ENCODE measurements around the gene NLRC3. TPM values are rescaled to one million over a fixed set of nuclear protein-coding genes. Genes with fewer than 3 reads are reported as not detected.

Gene NLRC3
- total RNA-seq, 1 experiment from 2014 or later: 0.09 TPM

DNA sequence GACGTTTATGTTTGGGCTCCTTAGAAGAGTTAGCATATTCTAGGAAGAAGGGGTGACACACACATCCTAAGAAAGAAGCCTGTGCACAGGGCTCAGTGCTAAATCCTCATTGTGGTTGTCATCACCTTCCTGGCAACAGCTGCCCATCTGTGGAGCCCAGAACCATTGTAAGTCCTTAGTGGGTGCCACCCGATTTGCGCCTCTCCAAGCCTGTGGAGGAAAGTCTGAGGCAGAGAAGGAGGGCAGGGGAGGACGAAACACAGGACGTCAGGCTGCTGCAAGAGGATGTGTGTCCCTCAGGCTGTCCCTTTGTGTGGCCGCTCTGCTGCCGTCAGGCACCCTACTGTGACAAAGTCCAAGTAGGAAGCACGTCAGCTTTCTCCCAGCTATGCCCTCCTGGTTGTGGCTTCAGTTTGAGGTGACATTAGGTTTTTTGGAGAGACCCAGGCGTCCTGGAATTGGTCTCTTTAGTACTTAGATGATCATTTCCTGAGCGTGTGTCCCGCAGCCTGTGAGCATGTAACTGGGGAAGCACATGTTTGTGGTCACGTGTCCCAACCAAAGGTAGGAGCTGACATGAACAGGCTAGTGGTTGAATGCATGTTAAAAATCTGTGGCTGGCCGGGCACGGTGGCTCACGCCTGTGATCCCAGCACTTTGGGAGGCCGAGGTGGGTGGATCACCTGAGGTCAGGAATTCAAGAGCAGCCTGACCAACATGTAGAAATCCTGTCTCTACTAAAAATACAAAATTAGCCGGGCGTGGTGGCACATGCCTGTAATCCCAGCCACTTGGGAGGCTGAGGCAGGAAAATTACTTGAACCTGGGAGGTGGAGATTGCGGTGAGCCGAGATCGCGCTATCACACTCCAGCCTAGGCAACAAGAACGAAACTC is 65.7 kb downstream of the NLRC3 start:
- intact Hi-C loops (cut with micrococcal nuclease; ENCODE audit: unreplicated experiment): no loop called here
- no peak for DNase-seq (ENCODE audit: low spot score)
- peaks cover 49% of the 10 kb centered on the region for H3K36me3 ChIP-seq (ENCODE audit: insufficient read depth, low read length, poor library complexity, severe bottlenecking)
- H3K27ac ChIP-seq (ENCODE audit: low read depth, low read length, poor library complexity, severe bottlenecking): no peak overlapping the region
- H3K27me3 ChIP-seq (replicated peaks; ENCODE audit: insufficient read depth, low read depth, low read length, poor library complexity): no peaks in the 10 kb centered on the region
- H3K4me1 ChIP-seq (ENCODE audit: insufficient read depth, low read length, poor library complexity, severe bottlenecking): no peaks in the 10 kb centered on the region
- no peak overlapping the region for H3K4me3 ChIP-seq (ENCODE audit: low read depth, low read length, poor library complexity, severe bottlenecking)
- ChIA-PET CTCF (no interaction called here), POLR2A (ENCODE audit: low non-redundant PET) (no interaction called here)
- no peaks in the 10 kb centered on the region for H3K9me3 ChIP-seq (ENCODE audit: low read depth, low read length, poor library complexity, severe bottlenecking)
- no TSS peak for BruUV-seq (replicated peaks)
- TF ChIP-seq EZH2 (IDR thresholded peaks at IDR 0.05; ENCODE audit: borderline replicate concordance, low read depth, low read length, poor library complexity, severe bottlenecking): no peak
- TF ChIP-seq, protein P1, sequence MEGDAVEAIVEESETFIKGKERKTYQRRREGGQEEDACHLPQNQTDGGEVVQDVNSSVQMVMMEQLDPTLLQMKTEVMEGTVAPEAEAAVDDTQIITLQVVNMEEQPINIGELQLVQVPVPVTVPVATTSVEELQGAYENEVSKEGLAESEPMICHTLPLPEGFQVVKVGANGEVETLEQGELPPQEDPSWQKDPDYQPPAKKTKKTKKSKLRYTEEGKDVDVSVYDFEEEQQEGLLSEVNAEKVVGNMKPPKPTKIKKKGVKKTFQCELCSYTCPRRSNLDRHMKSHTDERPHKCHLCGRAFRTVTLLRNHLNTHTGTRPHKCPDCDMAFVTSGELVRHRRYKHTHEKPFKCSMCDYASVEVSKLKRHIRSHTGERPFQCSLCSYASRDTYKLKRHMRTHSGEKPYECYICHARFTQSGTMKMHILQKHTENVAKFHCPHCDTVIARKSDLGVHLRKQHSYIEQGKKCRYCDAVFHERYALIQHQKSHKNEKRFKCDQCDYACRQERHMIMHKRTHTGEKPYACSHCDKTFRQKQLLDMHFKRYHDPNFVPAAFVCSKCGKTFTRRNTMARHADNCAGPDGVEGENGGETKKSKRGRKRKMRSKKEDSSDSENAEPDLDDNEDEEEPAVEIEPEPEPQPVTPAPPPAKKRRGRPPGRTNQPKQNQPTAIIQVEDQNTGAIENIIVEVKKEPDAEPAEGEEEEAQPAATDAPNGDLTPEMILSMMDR (conservative IDR thresholded peaks at IDR 0.05; ENCODE audit: low read depth, low read length): no peak

DNA sequence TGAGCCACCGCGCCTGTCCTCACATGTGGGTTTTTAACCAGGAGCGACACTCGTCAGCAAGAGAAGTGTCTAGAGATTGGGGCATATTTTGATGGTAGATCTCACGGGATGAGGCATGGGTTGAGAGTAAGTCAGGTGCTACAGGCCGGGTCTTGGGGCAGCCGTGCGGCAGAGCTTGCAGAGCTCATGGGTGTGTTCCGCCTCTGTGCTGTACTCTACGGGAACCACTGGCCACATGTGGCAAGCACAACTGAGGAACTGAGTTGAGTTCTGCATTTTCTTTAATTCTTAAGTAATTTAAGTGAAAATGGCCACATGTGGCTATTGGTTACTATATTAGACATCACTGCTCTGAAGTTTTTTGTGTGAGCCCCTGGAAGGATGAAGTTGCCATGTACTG is 66.8 kb downstream of the NLRC3 start:
- no TSS peak for BruUV-seq (replicated peaks)
- CTCF ChIA-PET: no interaction called here
- TF ChIP-seq, protein P1 (conservative IDR thresholded peaks at IDR 0.05; ENCODE audit: low read depth, low read length): no peak
- TF ChIP-seq EZH2 (IDR thresholded peaks at IDR 0.05; ENCODE audit: borderline replicate concordance, low read depth, low read length, poor library complexity, severe bottlenecking): no peak
- Histone ChIP-seq H3K36me3 (ENCODE audit: insufficient read depth, low read length, poor library complexity, severe bottlenecking) (peaks cover 44% of the 10 kb centered on the region), H3K27me3 (replicated peaks; ENCODE audit: insufficient read depth, low read depth, low read length, poor library complexity) (no peaks in the 10 kb centered on the region), H3K4me3 (ENCODE audit: low read depth, low read length, poor library complexity, severe bottlenecking) (no peak overlapping the region), H3K27ac (ENCODE audit: low read depth, low read length, poor library complexity, severe bottlenecking) (no peak overlapping the region), H3K4me1 (ENCODE audit: insufficient read depth, low read length, poor library complexity, severe bottlenecking) (no peaks in the 10 kb centered on the region), H3K9me3 (ENCODE audit: low read depth, low read length, poor library complexity, severe bottlenecking) (no peaks in the 10 kb centered on the region)
- no peak for DNase-seq (ENCODE audit: low spot score)
- POLR2A ChIA-PET (ENCODE audit: low non-redundant PET): no interaction called here
- intact Hi-C loops (cut with micrococcal nuclease; ENCODE audit: unreplicated experiment): no loop called here

DNA sequence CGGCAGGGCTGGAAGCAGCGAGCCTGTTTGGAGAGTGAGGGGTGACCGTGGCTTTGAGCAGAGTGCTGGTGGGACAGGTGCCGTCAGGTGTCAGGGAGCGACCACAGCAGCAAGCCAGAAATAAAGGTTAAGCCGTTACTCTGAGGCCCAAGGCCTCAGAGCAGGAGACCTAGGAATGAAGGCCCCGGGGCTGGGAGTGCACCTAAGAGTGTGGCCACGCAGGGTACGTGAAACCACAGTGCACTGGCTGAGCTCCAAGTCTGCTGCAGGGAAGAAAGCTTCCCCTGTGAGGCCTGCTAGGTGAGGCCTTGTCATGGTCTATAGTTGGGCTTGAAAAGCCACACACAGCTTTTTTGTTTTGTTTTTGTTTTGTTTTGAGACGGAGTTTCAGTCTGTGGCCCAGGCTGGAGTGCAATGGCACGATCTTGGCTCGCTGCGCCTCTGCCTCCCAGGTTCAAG is 67.7 kb downstream of the NLRC3 start:
- DNase-seq (ENCODE audit: low spot score): no peak
- intact Hi-C loops (cut with micrococcal nuclease; ENCODE audit: unreplicated experiment): loop anchor here (10.0 kb wide), 1 partner anchor 245 kb away; no protein-coding TSS in a partner anchor
- no peak for TF ChIP-seq EZH2 (IDR thresholded peaks at IDR 0.05; ENCODE audit: borderline replicate concordance, low read depth, low read length, poor library complexity, severe bottlenecking)
- TF ChIP-seq, protein P1 (conservative IDR thresholded peaks at IDR 0.05; ENCODE audit: low read depth, low read length): no peak
- no TSS peak for BruUV-seq (replicated peaks)
- no peaks in the 10 kb centered on the region for H3K27me3 ChIP-seq (replicated peaks; ENCODE audit: insufficient read depth, low read depth, low read length, poor library complexity)
- POLR2A ChIA-PET (ENCODE audit: low non-redundant PET): no interaction called here
- peaks cover 35% of the 10 kb centered on the region for H3K36me3 ChIP-seq (ENCODE audit: insufficient read depth, low read length, poor library complexity, severe bottlenecking)
- CTCF ChIA-PET: no interaction called here
- no peak overlapping the region for H3K4me3 ChIP-seq (ENCODE audit: low read depth, low read length, poor library complexity, severe bottlenecking)
- no peaks in the 10 kb centered on the region for H3K9me3 ChIP-seq (ENCODE audit: low read depth, low read length, poor library complexity, severe bottlenecking)
- H3K4me1 ChIP-seq (ENCODE audit: insufficient read depth, low read length, poor library complexity, severe bottlenecking): no peaks in the 10 kb centered on the region
- H3K27ac ChIP-seq (ENCODE audit: low read depth, low read length, poor library complexity, severe bottlenecking): no peak overlapping the region
